T-cell (primary cell): ENCODE measurements around the gene C14orf119. TPM values are rescaled to one million over a fixed set of nuclear protein-coding genes. Genes with fewer than 3 reads are reported as not detected.

ENCODE experiments used
- ATAC-seq, 4 experiments: fragments of 200-7000 bp in 3 of 4; fragments of 150-1000 bp in 1 of 4; cut with Tn5 transposase; replicated peaks in 1 of 4; 1 replicate in 3 of 4; 2 replicates in 1 of 4; pipeline ENCODE4 v1.10.0; 2021; ENCODE audit warnings: moderate library complexity in 3 of 4, mild to moderate bottlenecking in 2 of 4, moderate number of reproducible peaks in 1 of 4
- CTCF ChIA-PET, 2 donors: fragments of 300-600 bp; sonication (Branson Sonifier 250); formaldehyde crosslinking; loops; one replicate each; lab custom pipeline; 2022; ENCODE audit warnings: antibody characterized with exemption in 2 of 2; lab: Charles Lee
- POLR2A ChIA-PET, 2 donors: fragments of 300-600 bp; sonication (Branson Sonifier 250); formaldehyde crosslinking; loops; one replicate each; lab custom pipeline; 2022; ENCODE audit warnings: antibody characterized with exemption in 2 of 2; lab: Charles Lee
- DNase-seq, 35 experiments: peaks; one replicate each; pipeline versions ENCODE4 v3.0.0 to v3.0.0-alpha.2; 2013 to 2023
- H3K27ac ChIP-seq: one replicate; pipeline ENCODE4 v1.5.1; 2013; ENCODE audit warnings: low read length
- H3K27me3 ChIP-seq, 2 experiments: replicated peaks in 1 of 2; 1 replicate in 1 of 2; 2 replicates in 1 of 2; pipeline versions ENCODE4 v1.6.1 to v1.7.0; 2013; ENCODE audit warnings: low read length in 1 of 2, mixed read lengths in 1 of 2; ENCODE audit not compliant: control insufficient read depth in 2 of 2, insufficient read depth in 2 of 2; ENCODE audit errors: extremely low read depth in 1 of 2
- H3K36me3 ChIP-seq, 2 donors: 1 replicate in 1 of 2; 2 replicates in 1 of 2; pipeline versions ENCODE4 v1.6.1 to v1.7.0; 2013; ENCODE audit warnings: low read length in 1 of 2; ENCODE audit not compliant: control insufficient read depth in 2 of 2, insufficient read depth in 1 of 2; ENCODE audit errors: extremely low read depth in 1 of 2
- H3K4me1 ChIP-seq, 2 experiments: 1 replicate in 1 of 2; 2 replicates in 1 of 2; pipeline versions ENCODE4 v1.6.1 to v1.7.0; 2013; ENCODE audit warnings: low read length in 2 of 2, mixed read lengths in 1 of 2; ENCODE audit not compliant: insufficient read depth in 2 of 2, control insufficient read depth in 1 of 2; ENCODE audit errors: extremely low read depth in 1 of 2
- H3K4me3 ChIP-seq, 2 donors: 1 replicate in 1 of 2; 2 replicates in 1 of 2; pipeline versions ENCODE4 v1.5.1 to v1.7.0; 2013; ENCODE audit warnings: mild to moderate bottlenecking in 2 of 2, low read length in 1 of 2, moderate library complexity in 1 of 2; ENCODE audit not compliant: control insufficient read depth in 1 of 2; ENCODE audit errors: extremely low read depth in 1 of 2
- H3K9me3 ChIP-seq: 2 replicates; pipeline ENCODE4 v1.7.0; 2013
- H3K27ac Mint-ChIP-seq, 2 donors: one replicate each; pipeline ENCODE4 v1.8.0; 2020 to 2021; ENCODE audit warnings: mild to moderate bottlenecking in 2 of 2, mixed read lengths in 2 of 2
- H3K27me3 Mint-ChIP-seq, 2 donors: one replicate each; pipeline ENCODE4 v1.8.0; 2021 to 2022; ENCODE audit warnings: mixed read lengths in 2 of 2
- H3K36me3 Mint-ChIP-seq: one replicate; pipeline ENCODE4 v1.8.0; 2021; ENCODE audit warnings: mixed read lengths
- H3K4me1 Mint-ChIP-seq, 3 donors: one replicate each; pipeline ENCODE4 v1.8.0; 2020 to 2022; ENCODE audit warnings: mixed read lengths in 3 of 3, mild to moderate bottlenecking in 1 of 3
- H3K4me3 Mint-ChIP-seq, 3 donors: one replicate each; pipeline ENCODE4 v1.8.0; 2020 to 2022; ENCODE audit warnings: mild to moderate bottlenecking in 3 of 3, mixed read lengths in 3 of 3, moderate library complexity in 3 of 3
- H3K9me3 Mint-ChIP-seq, 3 donors: one replicate each; pipeline ENCODE4 v1.8.0; 2020 to 2022; ENCODE audit warnings: mixed read lengths in 3 of 3
- WGBS: methylation state at CpG from one replicate; pipeline ENCODE4 v1.1.5; 2013; ENCODE audit warnings: missing lambda C conversion rate; ENCODE audit not compliant: insufficient coverage; 5-methylcytosine and 5-hydroxymethylcytosine counted together
- total RNA-seq, 35 experiments: library from RNA in 6 of 35; stranded (reverse) in 6 of 35; fragments of 120-200 nt in 1 of 35; gene quantifications; one replicate each; pipeline versions ENCODE4 v1.2.1 to v1.2.4 and lab custom pipeline; 2013 to 2026

The C14orf119 gene
- total RNA-seq, 5 donors from 2014 or later (not counting 1 experiment from before 2014, with no cell fraction given), result 9.5 to 47.7 (median 43.6) TPM

GRCh38 chr14:23113431-23114119 is 18.3 kb downstream of the C14orf119 start:
- CTCF ChIA-PET, result interaction anchor here in 1 of 2 donors (1.8 kb wide), 1 partner anchor 36 kb away, joined by 8 read pairs; no protein-coding TSS in a partner anchor
- DNase-seq, result no peak
- Histone ChIP-seq H3K27ac (no peak overlapping the region), H3K4me3 (no peak overlapping the region), H3K36me3 (no peaks in the 10 kb centered on the region), H3K4me1 (peaks cover 8 to 19% of the 10 kb centered on the region in 2 experiments), H3K27me3 (peaks cover 0 to 37% of the 10 kb centered on the region in 2 experiments), H3K9me3 (no peaks in the 10 kb centered on the region)
- Mint-ChIP-seq H3K36me3 (no peaks in the 10 kb centered on the region), H3K27me3 (peaks cover 0 to 11% of the 10 kb centered on the region in 2 donors), H3K4me3 (no peak overlapping the region), H3K9me3 (no peaks in the 10 kb centered on the region), H3K27ac (no peak overlapping the region), H3K4me1 (peaks cover 28 to 32% (median 30%) of the 10 kb centered on the region in 3 donors)
- POLR2A ChIA-PET, result interaction anchor here in 1 of 2 donors (0.6 kb wide), 2 partner anchors 32 to 70 kb away, joined by 3 to 6 read pairs; no protein-coding TSS in a partner anchor
- whole genome bisulfite sequencing, result 79% methylated on average over 5 of the region's 10 CpGs
- ATAC-seq, result no peak

- peak overlapping the region in 1 of 2 donors; percentile 41 for H3K27ac Mint-ChIP-seq
- ChIA-PET CTCF (no interaction called here), POLR2A (no interaction called here)
- H3K4me1 Mint-ChIP-seq, result peaks cover 33 to 37% (median 35%) of the 10 kb centered on the region in 3 donors
- Histone ChIP-seq H3K36me3 (no peaks in the 10 kb centered on the region), H3K4me1 (peaks cover 12 to 25% of the 10 kb centered on the region in 2 experiments), H3K4me3 (no peak overlapping the region), H3K27ac (no peak overlapping the region), H3K27me3 (peaks cover 0 to 37% of the 10 kb centered on the region in 2 experiments), H3K9me3 (no peaks in the 10 kb centered on the region)
- ATAC-seq, result no peak
- H3K4me3 Mint-ChIP-seq, result no peak overlapping the region
- H3K9me3 Mint-ChIP-seq, result no peaks in the 10 kb centered on the region
- WGBS, result 87% methylated on average over 3 of the region's 5 CpGs
- DNase-seq, result no peak
- H3K27me3 Mint-ChIP-seq, result peaks cover 0 to 11% of the 10 kb centered on the region in 2 donors
- no peaks in the 10 kb centered on the region for H3K36me3 Mint-ChIP-seq
Measured at GRCh38 chr14:23114120-23114458, 18.8 kb downstream of the C14orf119 start.

GRCh38 chr14:23114669-23115038 is 19.3 kb downstream of the C14orf119 start:
- Histone ChIP-seq H3K27ac (no peak overlapping the region), H3K36me3 (no peaks in the 10 kb centered on the region), H3K4me3 (no peak overlapping the region), H3K9me3 (no peaks in the 10 kb centered on the region), H3K27me3 (peaks cover 0 to 37% of the 10 kb centered on the region in 2 experiments), H3K4me1 (peaks cover 17 to 30% of the 10 kb centered on the region in 2 experiments)
- no peaks in the 10 kb centered on the region for H3K36me3 Mint-ChIP-seq
- no CpG with 5 or more reads among the region's 4 CpGs for WGBS
- peak overlapping the region in 1 of 2 donors; percentile 22 for H3K27ac Mint-ChIP-seq
- H3K9me3 Mint-ChIP-seq, result no peaks in the 10 kb centered on the region
- peaks cover 39 to 43% (median 41%) of the 10 kb centered on the region in 3 donors for H3K4me1 Mint-ChIP-seq
- H3K4me3 Mint-ChIP-seq, result no peak overlapping the region
- ChIA-PET CTCF (no interaction called here), POLR2A (no interaction called here)
- no peak for ATAC-seq
- DNase-seq, result no peak
- peaks cover 0 to 11% of the 10 kb centered on the region in 2 donors for H3K27me3 Mint-ChIP-seq

GRCh38 chr14:23115039-23115731 is 19.9 kb downstream of the C14orf119 start:
- peak overlapping the region in 1 of 2 donors; percentile 22 for H3K27ac Mint-ChIP-seq
- peaks cover 0 to 39% of the 10 kb centered on the region in 2 experiments for H3K27me3 ChIP-seq
- H3K4me1 ChIP-seq, result peaks cover 20 to 35% of the 10 kb centered on the region in 2 experiments
- ATAC-seq, result no peak
- WGBS, result 74% methylated on average over 4 of the region's 10 CpGs
- H3K9me3 ChIP-seq, result no peaks in the 10 kb centered on the region
- H3K4me3 Mint-ChIP-seq, result no peak overlapping the region
- ChIA-PET CTCF (interaction anchor here in 1 of 2 donors (0.6 kb wide), 1 partner anchor 175 kb away, joined by 5 read pairs; no protein-coding TSS in a partner anchor), POLR2A (no interaction called here)
- H3K9me3 Mint-ChIP-seq, result no peaks in the 10 kb centered on the region
- H3K27me3 Mint-ChIP-seq, result peaks cover 0 to 11% of the 10 kb centered on the region in 2 donors
- no peak for DNase-seq
- H3K4me1 Mint-ChIP-seq, result peaks cover 44 to 48% (median 46%) of the 10 kb centered on the region in 3 donors
- H3K36me3 Mint-ChIP-seq, result no peaks in the 10 kb centered on the region
- no peak overlapping the region for H3K4me3 ChIP-seq
- no peak overlapping the region for H3K27ac ChIP-seq
- no peaks in the 10 kb centered on the region for H3K36me3 ChIP-seq

- peak overlapping the region; percentile 36 to 99 for H3K27ac Mint-ChIP-seq
- peaks cover 27 to 43% of the 10 kb centered on the region in 2 experiments for H3K4me1 ChIP-seq
- no peak for DNase-seq
- H3K36me3 ChIP-seq, result no peaks in the 10 kb centered on the region
- no peak for ATAC-seq
- ChIA-PET POLR2A (no interaction called here), CTCF (interaction anchor here in 1 of 2 donors (0.6 kb wide), 1 partner anchor 176 kb away, joined by 5 read pairs; no protein-coding TSS in a partner anchor)
- peaks cover 0 to 11% of the 10 kb centered on the region in 2 donors for H3K27me3 Mint-ChIP-seq
- H3K27me3 ChIP-seq, result peaks cover 0 to 34% of the 10 kb centered on the region in 2 experiments
- no peak overlapping the region for H3K27ac ChIP-seq
- H3K4me3 Mint-ChIP-seq, result no peak overlapping the region
- H3K9me3 ChIP-seq, result no peaks in the 10 kb centered on the region
- no peak overlapping the region for H3K4me3 ChIP-seq
- no peaks in the 10 kb centered on the region for H3K9me3 Mint-ChIP-seq
- H3K36me3 Mint-ChIP-seq, result no peaks in the 10 kb centered on the region
- peaks cover 52 to 55% (median 54%) of the 10 kb centered on the region in 3 donors for H3K4me1 Mint-ChIP-seq
- 75% methylated on average over 3 of the region's 5 CpGs for WGBS
Measured at GRCh38 chr14:23115918-23116317, 20.6 kb downstream of the C14orf119 start.

- no peaks in the 10 kb centered on the region for H3K9me3 ChIP-seq
- Mint-ChIP-seq H3K27ac (peak overlapping the region in 1 of 2 donors; percentile 99), H3K4me3 (peak overlapping the region in 1 of 3 donors; percentile 81), H3K4me1 (peaks cover 65 to 67% (median 66%) of the 10 kb centered on the region in 3 donors), H3K27me3 (peaks cover 0 to 11% of the 10 kb centered on the region in 2 donors), H3K9me3 (no peaks in the 10 kb centered on the region), H3K36me3 (no peaks in the 10 kb centered on the region)
- H3K27me3 ChIP-seq, result peaks cover 0 to 23% of the 10 kb centered on the region in 2 experiments
- H3K36me3 ChIP-seq, result no peaks in the 10 kb centered on the region
- no peak for ATAC-seq
- H3K4me1 ChIP-seq, result peaks cover 32 to 53% of the 10 kb centered on the region in 2 experiments
- H3K27ac ChIP-seq, result peak overlapping the region; percentile 77
- no peak for DNase-seq
- H3K4me3 ChIP-seq, result no peak overlapping the region
- ChIA-PET POLR2A (interaction anchor here in 1 of 2 donors (0.6 kb wide), 1 partner anchor 67 kb away, joined by 6 read pairs; no protein-coding TSS in a partner anchor), CTCF (interaction anchor here in 1 of 2 donors (0.6 kb wide), 1 partner anchor 9 kb away, joined by 3 read pairs; no protein-coding TSS in a partner anchor)
- 92% methylated on average over 25 of the region's 32 CpGs for WGBS
Measured at GRCh38 chr14:23117371-23118020, 22.2 kb downstream of the C14orf119 start.
